Epidermal melanocyte (primary cell): ENCODE measurements around the gene PRKG2.

Source experiments
- DNase-seq: peaks from one replicate; pipeline ENCODE4 v3.0.0; 2011; ENCODE audit warnings: low spot score; ENCODE audit not compliant: insufficient read length

Gene PRKG2

DNA sequence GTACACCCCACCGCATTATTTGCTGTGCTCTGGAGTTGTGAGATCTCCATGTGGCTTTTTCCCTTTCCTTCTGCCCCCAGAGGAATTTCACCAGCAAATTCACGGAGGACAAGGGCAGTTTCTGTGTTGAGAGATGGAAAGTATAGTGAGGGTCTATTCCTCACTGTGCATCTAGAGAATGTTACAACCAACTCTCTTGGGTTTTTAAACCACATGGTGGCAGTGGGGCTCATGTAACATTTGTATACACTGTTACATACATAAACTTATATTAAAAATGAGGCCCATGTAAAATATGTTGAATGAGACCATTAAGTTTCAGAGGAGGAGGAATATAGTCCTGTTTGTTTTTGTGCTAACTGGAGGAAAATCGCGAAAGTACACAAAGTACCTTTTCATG lies 909 bp upstream of the PRKG2 start:
- no peak for DNase-seq

DNA sequence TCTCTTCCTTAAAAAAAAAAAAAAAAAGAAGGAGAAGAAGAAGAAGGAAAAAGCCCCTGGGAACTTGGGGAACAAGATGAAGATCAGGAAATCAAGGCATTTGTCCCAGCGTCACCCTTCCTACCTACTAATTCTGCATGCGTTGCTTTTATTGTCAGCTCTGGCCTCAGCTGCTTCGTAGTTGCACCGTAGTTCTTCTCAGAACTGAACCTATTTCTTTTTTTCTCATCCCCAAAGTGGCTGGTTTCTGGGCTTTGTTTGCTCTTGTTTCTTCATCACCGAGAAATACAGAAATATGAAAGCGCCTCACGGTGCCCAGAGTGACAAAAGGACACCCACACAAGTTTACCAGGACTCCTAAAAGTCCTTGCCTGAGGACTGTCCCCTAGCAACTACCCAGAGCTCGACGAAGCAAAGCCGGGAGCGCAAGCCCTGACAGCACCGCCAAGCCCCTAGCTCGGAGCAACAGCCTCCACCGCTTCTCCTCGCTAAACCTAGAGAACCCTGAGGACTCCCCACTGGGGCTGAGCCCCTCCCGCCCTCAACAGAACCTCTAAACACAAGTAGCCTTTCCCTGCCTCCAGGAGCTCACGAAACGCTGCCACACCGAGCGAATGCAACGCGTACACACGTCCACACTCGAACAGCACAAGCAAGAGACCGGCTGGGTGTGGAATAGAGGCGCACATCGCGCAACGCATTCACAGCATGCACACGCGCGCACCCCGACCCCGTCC lies 710 bp downstream of the PRKG2 start:
- no peak for DNase-seq

DNA sequence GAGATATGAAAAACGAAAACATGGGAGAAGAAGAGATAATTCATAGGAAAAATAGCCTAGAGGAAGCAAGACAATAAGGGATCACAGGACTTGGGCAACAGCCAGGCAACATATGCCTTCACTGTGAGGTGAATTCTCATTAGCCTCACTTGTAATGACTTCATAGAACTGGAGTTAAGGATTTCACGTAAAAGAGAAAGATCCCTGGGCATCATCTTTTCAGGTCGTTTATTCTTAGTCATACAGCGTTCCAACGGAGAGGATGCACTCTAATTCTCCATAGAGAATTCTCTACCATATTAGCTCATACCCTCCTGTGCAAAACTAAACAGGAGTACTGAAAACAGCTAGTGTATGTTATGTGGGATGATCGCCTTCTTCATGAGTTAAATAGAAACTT lies 1.4 kb downstream of the PRKG2 start:
- no peak for DNase-seq

DNA sequence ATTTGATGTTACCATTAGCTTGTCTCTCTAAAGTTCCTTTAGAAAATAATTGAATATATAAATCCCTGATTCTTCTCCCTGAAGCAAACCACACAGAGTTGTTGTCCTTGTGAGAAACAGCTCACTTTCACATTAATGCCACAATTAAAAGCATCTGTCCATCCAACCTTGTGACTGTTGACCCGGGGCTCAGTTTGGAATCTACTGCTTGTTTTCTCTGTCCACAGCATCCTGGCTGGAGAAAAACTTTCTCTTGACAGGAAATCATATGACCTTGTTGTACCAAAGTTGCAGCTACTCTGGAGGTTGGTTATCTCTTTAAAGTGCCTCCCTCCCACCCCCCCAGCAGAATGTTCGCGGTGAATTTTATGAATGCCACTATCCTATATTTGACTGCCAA lies 3.1 kb downstream of the PRKG2 start:
- no peak for DNase-seq

DNA sequence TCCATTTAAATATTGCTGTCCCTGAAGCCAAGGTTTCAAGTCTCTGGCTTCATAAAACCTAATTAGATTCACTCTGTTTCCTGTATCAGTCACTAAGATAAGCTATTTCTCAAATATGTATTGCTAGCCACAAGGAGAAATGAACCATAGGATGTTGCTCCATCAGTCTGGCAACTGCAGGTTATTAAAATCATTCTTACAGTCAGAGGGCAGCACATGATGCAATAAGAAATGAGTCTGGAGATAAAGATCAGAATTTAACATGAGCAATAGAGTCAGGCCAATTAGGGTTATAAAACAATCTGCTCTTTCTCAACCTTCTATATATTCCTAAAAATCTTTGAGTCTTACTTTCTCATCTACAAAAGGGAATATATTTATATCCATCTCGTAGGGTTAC lies 7.2 kb downstream of the PRKG2 start:
- DNase-seq: no peak

DNA sequence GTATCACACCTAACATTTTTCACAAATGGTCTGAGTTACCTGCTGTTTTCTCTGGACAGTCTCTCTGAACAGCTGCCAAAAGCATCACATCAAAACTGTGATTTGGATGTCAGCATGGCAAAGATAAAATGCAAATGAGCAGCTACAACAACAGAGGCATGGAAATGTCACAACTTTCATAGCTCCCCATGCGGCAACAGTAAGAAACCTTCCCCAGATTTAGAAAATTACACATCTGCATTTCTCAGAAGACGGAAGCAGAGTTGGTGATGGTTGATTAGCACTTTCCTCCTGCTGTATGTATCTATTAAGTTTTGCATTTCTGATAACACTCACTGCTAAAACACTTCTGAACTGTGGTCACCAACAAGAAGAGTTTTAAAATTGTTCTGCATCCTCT lies 9.7 kb downstream of the PRKG2 start:
- no peak for DNase-seq

DNA sequence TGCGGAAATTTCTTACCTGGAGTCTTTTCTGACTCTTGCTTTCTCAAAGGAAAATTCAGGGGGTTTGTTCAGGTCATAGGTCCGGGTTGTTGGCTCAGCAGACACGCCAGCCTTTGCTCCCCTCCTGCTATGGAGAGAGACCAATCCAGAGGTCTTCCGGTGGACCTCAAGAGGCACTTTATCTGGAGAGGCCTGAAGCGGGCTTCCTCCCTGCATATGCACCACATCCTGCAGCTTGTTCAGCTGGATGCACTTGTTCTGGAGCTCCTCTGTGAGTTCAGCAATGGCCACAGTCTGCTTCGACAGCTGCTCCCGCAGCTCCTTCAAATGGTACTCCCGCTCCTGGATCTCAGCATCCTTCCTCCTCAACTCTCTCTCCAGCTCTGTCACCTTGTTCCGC lies 10.5 kb downstream of the PRKG2 start:
- DNase-seq: no peak

DNA sequence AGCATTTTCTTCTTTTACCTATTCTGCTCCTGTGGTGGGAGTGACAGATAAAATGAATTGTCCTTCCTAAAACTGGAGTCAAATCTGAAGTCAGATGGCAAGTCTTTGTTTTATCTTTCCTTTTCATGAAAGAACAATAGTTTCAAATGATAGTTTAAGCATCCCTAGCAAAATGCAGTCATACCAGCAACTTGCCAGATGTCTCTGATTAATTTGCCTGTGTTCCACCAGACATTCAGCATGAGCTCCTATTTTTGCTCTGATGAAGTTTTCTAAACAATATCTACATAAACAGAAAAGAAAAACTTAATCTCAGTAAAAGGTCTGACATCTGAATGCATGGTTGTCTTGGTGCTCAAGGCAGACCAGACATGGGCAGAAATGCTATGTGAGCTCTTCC lies 15.2 kb downstream of the PRKG2 start:
- no peak for DNase-seq

DNA sequence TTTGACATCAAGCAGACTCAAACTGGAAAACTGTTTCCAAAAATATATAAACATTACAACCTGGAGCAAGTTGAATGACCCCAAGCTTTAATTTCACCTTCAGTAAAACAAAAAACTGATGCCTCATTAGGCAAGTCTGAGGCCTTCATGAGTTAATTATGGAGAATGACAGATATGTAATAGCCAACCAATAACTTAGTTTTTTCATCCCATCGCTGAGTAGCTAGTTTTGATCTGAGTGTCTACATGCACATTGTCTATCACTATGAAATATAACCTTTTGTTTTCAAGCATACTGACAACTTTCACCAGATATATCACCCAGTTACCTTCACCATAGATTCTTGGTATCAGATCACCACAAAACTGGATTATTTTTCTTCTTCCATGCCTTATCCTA lies 16.4 kb downstream of the PRKG2 start:
- DNase-seq: no peak

DNA sequence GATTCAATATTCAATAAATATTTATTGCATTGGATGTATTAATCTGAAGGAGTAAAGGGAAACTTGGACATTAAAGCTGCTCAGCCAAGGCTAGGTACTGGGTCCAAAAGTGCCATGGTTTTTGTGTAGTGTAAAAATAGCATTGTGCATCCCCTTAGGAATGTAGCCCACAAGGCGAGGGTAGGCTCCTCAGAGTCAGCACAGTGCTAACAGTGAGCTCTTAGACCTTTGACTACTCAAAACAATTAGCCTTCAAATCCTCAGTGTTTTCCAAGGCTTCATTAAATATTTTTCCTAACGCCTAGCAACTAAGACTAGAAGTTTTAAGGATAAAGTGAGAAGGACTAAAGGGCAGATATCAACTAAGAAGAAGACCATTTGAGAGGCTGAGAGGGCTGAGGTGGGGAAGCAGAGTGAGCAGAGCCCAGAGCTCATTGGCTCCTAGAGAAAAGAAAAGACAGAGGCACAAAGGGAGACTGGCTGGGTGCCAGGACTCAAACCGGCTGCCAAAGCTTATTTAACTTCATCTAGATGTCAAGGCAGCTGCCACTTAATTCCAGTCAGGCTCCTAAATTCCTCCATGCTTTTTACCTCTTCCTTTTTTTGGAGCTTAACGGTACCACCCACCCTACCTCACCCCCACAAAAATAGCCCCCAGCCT lies 17.0 kb downstream of the PRKG2 start:
- DNase-seq: no peak

DNA sequence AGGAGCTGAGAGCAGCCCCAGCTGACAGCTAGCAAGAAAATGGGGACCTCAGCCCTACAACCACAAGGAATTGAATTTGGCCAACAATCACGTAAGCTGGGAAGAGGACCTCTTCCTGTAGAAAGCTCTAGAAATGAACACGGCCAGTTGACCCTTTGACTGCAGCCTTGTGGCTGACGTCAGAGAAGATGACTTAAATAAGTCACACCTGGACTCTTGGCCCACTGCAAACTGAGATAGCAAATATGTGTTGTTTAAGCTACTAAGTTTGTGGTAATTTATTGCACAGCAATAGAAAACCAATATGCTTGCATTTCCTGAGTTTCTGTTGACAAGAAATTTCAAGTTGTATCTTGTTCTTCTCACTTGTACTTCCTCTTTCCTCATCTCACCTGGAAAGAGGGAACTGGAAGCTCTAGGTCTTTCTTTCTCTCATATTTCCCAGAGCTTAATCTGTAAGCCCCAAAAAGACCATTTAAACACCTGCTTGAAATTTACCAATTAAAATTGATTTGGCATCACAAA lies 18.8 kb downstream of the PRKG2 start:
- no peak for DNase-seq

DNA sequence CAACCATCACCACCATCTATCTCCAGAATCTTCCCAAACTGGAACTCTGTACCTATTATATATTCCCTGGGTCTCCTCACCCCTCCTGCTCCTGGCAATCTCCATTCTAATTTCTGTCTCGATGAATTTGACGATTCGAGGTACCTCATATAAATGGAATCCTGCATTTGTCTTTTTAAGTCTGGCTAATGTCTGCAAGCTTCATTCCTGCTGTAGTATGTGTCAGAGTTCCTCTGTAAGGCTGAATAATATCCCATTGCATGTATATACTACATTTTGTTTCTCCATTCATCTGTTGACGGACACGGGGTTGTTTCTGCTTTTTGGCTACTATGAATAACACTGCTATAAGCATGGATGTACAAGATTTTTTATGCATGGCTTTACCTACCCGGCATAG lies 19.5 kb downstream of the PRKG2 start:
- DNase-seq: no peak

DNA sequence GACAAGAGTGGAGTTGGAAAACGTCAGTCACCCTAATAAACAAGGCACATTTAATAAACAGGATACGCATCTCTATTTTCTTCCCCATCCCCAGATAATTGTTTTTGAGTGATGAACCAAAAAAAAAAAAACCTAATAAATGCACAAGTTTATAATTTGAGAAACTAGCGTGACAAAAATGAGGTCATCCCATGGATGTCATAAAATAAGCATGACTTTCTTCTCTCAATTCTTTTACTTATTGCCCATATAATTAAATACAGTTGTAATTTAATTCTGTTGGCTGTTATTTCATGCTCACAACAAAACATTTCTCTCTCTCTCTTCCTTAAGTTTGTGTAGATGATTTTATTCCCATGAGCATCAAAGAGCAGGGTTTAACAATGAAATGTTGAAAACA lies 20.7 kb downstream of the PRKG2 start:
- DNase-seq: no peak

DNA sequence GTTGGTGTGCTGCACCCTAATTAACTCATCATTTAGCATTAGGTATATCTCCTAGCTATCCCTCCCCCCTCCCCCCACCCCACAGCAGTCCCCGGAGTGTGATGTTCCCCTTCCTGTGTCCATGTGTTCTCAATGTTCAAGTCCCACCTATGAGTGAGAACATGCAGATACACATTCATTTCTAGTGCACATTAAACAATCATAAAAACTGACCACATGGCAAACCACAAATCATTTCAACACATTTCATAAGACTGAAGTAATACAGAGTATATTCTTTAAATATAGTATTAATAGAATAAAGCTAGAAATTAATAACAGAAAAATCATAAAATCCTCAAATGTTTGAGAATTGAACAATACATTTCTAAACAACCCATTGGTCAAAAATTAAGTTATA lies 34.1 kb downstream of the PRKG2 start:
- no peak for DNase-seq

DNA sequence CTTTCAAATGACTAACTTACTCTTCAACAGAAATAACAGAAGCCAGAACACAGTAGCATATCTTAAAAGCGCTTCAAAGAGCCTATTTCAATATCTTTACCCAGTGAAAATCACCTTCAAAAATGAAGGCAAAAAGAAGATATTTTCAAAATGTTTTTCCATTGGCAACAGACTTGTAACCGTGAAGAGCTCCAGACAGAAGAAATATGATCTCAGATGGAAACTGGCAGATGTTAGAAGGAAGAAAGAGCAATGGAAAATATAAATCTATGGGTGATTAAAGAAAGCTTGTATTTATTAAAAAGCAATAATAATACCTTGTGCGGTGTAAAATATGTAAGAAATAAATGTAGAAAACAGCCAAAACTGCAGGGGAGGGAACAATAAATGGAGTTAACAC lies 35.7 kb downstream of the PRKG2 start:
- no peak for DNase-seq

DNA sequence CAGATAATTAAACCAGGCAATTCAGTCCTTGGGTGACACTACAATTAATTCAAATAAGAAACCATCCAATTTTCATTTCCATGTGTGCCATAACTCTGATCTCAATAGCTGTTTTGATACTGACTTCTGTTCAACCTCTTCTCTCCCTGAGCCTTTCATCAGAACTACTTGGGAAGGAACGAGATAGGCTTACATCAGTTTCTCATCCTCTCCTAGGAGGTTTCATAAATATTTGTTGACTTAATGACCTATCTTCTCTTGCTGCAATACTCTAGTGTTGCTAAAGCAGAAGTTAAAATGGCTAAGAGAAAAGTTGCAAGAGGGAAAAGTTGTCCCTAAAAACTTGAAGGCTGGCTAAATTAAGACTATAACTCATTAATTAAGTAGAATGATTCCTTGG lies 41.8 kb downstream of the PRKG2 start:
- DNase-seq: no peak

DNA sequence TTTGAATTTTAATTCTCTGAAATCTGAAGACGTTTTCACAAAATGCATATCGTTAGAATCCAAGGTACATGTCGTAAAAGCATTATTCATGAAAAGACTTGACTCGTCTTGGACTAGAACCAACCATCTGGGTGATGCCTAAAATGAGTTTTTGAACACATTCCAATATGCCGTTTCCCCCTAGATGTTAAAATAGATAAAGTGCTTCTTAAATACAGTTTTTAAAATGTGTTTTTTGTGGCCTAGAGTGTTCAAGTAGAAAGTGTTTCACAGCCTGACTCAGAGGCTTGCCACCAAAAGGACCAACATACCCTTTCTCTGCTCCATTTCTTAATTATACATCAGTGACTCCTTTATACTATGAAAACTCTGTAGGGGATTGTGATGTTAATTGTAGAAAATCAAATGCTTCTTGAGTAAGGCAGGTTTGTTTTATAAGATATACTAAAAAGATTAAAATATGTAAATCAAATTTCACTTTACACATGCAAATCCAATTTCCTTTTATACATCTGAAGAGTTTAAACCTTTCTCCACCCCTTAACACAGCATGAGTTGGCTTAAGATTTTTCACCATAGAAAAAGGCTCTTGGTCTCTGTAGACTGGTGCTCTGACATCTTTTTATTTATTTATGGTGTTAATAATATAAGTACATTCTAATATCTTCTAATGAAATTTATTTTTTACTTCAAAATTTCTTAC lies 48.4 kb downstream of the PRKG2 start:
- DNase-seq: no peak

DNA sequence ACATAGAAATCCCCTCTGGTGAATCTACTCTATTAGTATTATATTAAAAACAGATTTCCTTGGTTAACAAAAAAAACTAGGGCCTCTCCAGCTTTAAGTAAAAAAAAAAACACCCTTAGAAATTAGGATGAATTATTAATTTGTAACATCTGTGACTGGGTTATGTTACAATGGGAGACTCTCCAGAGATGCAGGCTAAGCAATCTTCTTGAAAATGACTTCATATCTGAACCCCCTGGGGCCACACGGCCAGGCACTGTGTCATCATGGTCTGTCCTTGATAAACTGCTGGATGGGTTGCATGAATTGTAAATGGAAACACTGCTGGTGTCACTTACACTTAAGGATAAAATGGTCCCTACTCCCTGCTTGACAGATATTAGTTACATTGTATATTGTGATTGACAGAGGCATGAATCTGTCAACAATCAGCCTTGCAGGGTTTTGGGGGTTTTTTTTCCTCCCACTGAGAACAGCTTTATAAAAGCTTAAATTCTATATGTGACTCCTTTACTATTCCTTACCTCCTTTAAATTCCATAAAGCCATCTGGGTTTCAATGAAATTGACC lies 49.1 kb downstream of the PRKG2 start:
- DNase-seq: no peak

DNA sequence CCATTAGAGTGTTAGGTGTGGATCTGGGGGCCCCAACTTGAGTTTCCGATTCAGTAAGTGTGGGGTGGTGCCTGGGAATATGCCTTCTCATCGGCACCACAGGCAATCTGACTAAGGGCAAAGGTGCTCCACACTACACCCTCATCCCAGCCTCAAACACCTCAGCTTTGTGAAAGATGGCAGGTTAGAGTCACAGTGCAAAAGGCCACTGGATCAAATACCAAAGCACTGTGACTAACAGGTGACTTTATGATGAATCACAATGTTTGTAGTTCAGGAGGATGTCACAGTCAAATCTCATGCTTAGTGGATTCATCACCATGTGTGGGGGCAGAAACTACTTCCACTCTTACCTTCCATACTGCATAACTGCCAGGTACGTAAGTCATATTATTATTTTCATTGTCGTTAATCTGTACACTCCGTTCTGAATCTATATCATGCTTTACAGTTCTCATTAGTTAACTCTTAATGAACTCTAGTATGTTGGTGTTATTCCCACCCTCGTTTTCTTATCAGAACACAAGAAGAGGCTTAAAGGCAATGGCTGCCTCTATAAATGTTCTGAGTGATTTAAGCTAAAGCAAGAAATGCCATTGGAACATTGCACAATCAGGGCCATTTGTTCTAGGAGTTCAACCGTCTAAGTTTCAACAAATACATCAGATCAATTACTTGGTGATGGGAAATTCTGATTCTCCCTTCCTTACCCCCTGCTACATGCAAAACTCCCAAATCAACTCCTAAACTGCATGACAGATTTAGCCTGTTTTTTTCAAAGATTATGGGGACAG lies 50.2 kb downstream of the PRKG2 start:
- no peak for DNase-seq

DNA sequence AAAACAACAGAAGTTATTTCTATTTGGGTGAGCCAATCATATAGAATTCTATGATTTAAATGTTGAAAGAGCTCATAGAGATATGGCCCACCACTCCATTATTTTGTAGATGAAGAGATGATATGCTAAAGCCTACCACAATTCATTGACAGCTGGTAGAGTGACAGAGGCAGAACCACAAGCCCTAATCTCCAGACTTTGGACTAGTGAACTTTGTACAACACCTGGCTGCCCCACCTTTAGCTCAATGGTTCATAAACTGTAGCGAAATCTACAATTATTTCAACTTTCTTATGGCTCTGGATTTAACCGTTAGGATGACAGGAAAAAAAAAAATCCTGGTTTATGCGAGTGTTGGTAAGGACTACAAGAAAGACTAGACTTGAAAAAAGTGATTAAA lies 50.9 kb downstream of the PRKG2 start:
- no peak for DNase-seq

DNA sequence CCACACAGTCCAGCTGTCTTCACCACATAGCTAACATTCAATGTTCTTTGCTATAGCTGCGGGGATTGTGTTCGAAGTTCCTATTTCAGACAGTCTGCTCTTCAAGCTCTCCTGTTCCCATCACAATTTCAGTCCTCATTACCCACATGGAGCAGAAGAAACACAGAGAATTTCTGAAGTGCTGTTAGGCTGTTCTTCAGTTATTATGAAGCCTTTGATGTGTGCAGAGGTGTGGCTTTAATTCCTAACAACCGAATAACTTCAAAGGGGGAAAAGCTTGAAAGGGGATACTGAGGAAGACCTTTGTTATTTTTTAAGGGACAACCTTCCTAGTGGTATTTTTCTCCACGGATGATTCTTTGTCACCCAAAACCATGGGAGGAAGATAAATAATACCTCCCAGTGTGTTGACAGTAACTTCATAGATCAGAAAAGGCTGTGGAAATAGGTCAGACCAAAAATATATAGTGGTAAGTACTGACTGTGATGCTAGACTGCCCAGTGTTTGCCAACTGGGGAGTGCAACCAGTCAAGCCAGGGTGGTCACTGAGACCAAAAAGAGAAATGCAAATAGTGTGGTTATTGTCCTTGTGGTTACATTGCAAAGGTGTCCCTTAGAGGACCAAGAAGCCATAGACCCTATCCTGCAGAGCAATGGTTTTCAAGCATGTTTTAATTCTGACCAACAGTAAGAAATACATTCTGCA lies 52.1 kb downstream of the PRKG2 start:
- no peak for DNase-seq
